ENCODE results near the gene APOBEC3A.

DNA sequence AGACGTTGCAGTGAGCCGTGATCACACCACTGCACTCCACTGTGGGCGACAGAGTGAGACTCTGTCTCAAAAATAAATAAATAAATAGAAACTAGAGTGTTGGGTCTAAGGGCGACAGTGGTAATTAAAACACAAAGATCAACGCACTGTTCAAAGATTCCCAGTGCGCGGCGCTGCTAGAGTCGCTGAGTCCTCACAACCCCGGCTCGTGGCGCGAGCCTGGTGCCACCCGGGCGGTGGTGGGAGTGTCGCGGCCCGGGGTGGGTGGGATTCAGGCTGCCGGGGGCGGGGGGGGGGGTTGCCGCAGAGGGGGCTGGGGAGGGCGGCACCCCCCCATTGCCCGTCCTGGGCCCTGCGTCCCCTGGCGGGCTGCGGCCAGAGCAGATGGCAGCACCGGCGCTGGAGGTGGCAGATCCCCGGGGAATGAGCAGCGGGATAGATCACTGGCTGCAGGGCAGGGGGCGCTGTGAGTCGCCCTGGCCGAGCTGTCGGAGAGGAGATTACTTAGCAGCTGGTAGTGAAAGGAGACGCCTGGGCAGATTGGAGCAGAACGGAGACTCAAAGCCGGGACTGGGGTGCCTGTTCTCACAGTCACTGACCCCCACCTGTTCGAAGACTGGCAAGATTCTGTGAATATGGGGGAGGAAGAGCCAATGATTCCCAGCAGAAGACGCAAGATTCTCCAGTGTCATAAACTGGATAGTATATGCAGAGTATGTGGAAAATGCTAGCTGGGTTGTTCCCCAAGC, 30.2 kb upstream of the APOBEC3A start:
- TF ChIP-seq, protein P1, sequence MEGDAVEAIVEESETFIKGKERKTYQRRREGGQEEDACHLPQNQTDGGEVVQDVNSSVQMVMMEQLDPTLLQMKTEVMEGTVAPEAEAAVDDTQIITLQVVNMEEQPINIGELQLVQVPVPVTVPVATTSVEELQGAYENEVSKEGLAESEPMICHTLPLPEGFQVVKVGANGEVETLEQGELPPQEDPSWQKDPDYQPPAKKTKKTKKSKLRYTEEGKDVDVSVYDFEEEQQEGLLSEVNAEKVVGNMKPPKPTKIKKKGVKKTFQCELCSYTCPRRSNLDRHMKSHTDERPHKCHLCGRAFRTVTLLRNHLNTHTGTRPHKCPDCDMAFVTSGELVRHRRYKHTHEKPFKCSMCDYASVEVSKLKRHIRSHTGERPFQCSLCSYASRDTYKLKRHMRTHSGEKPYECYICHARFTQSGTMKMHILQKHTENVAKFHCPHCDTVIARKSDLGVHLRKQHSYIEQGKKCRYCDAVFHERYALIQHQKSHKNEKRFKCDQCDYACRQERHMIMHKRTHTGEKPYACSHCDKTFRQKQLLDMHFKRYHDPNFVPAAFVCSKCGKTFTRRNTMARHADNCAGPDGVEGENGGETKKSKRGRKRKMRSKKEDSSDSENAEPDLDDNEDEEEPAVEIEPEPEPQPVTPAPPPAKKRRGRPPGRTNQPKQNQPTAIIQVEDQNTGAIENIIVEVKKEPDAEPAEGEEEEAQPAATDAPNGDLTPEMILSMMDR (IDR thresholded peaks at IDR 0.05) = peak; percentile 46 to 72 (median 66)
- no peak for TF ChIP-seq EP300 (IDR thresholded peaks at IDR 0.05)
- TF ChIP-seq POLR2A (IDR thresholded peaks at IDR 0.05) = no peak
